T1000 (cell line): Measurements from ENCODE around the gene AGO1.
"Not testable (repeated sequence)": the region's sequence is repeated elsewhere in the genome, so short reads cannot be mapped to it uniquely, and the experiment has no call there.

ENCODE experiments used
- DNase-seq: peaks from one replicate; lab custom pipeline; 2025; ENCODE audit warnings: mixed read lengths; lab: John Stamatoyannopoulos, UW

AGO1 gene

GRCh38 chr1:35915693-35916092 lies 32.7 kb downstream of the AGO1 start:
- DNase-seq, result no peak

- DNase-seq, result no peak
These were observed 40.8 kb downstream of the AGO1 start for GRCh38 chr1:35923791-35924221.

GRCh38 chr1:35924838-35925237 lies 41.8 kb downstream of the AGO1 start:
- no peak for DNase-seq

GRCh38 chr1:35925741-35926140 lies 42.7 kb downstream of the AGO1 start:
- no peak for DNase-seq

GRCh38 chr1:35927472-35927871 lies 44.5 kb downstream of the AGO1 start:
- DNase-seq, result no peak

GRCh38 chr1:35929730-35930592 lies 47.0 kb downstream of the AGO1 start:
- DNase-seq, result no peak

GRCh38 chr1:35930593-35931445 lies 47.8 kb downstream of the AGO1 start, which contains the start of gene AGO3:
Gene AGO3 (plus strand): TSS chr1:35931105. CDS start chr1:35931427, 322 bp downstream.
- peak; percentile 77 for DNase-seq

GRCh38 chr1:35931446-35932157 lies 48.6 kb downstream of the AGO1 start:
- DNase-seq, result no peak

GRCh38 chr1:35932158-35932636 lies 49.2 kb downstream of the AGO1 start:
- no peak for DNase-seq

- no peak for DNase-seq
These were observed 49.9 kb downstream of the AGO1 start for GRCh38 chr1:35932941-35933340.

GRCh38 chr1:35935442-35936388 lies 52.7 kb downstream of the AGO1 start:
- no peak for DNase-seq

- no peak for DNase-seq
These were observed 53.8 kb downstream of the AGO1 start for GRCh38 chr1:35936838-35937237.

GRCh38 chr1:35939484-35939883 lies 56.5 kb downstream of the AGO1 start:
- no peak for DNase-seq

- DNase-seq, result no peak
These were observed 62.3 kb downstream of the AGO1 start for GRCh38 chr1:35945327-35945726.

GRCh38 chr1:35947547-35947946 lies 64.5 kb downstream of the AGO1 start:
- DNase-seq, result no peak

- no peak for DNase-seq
These were observed 75.5 kb downstream of the AGO1 start for GRCh38 chr1:35958558-35958957.

GRCh38 chr1:35959304-35959703 lies 76.3 kb downstream of the AGO1 start:
- no peak for DNase-seq

GRCh38 chr1:35962952-35963351 lies 79.9 kb downstream of the AGO1 start:
- no peak for DNase-seq

GRCh38 chr1:35964277-35964676 lies 81.3 kb downstream of the AGO1 start:
- not testable (repeated sequence) for DNase-seq

GRCh38 chr1:35968396-35968795 lies 85.4 kb downstream of the AGO1 start:
- no peak for DNase-seq

GRCh38 chr1:35971601-35972000 lies 88.6 kb downstream of the AGO1 start:
- no peak for DNase-seq
